Activated CD8-positive, alpha-beta memory T cell treated with anti-CD3 and anti-CD28 coated beads for 36 hours (primary cell): ENCODE results near the gene OR52E1. TPM values are rescaled to one million over a fixed set of nuclear protein-coding genes. Genes with fewer than 3 reads are reported as not detected.
"Not testable (repeated sequence)": the region's sequence is repeated elsewhere in the genome, so short reads cannot be mapped to it uniquely, and the experiment has no call there.

Source experiments
- CTCF ChIA-PET: fragments of 350-600 bp; sonication (Branson Sonifier 250); formaldehyde crosslinking; loops from one replicate; lab custom pipeline; 2021; ENCODE audit warnings: antibody characterized with exemption; lab: Charles Lee
- POLR2A ChIA-PET: fragments of 350-600 bp; sonication (Branson Sonifier 250); formaldehyde crosslinking; loops from one replicate; lab custom pipeline; 2021; ENCODE audit warnings: antibody characterized with exemption; lab: Charles Lee
- total RNA-seq, 2 experiments: library from RNA; stranded (reverse); gene quantifications; one replicate each; pipeline ENCODE4 v1.2.3, GENCODE V29; 2021

The OR52E1 gene
- not detected for total RNA-seq

GRCh38 chr11:5069272-5069671, at the start of gene OR52E1:
TSS of gene OR52E1 (plus strand) at chr11:5069572.
- ChIA-PET CTCF (no interaction called here), POLR2A (no interaction called here)

GRCh38 chr11:5021996-5022395, 47.4 kb upstream of the OR52E1 start:
- ChIA-PET CTCF (no interaction called here), POLR2A (no interaction called here)

- POLR2A ChIA-PET, result no interaction called here
- CTCF ChIA-PET, result no interaction called here
These were observed 32.7 kb upstream of the OR52E1 start for GRCh38 chr11:5036669-5037068.

GRCh38 chr11:5037926-5038325, 31.4 kb upstream of the OR52E1 start:
- ChIA-PET CTCF (no interaction called here), POLR2A (no interaction called here)

- CTCF ChIA-PET, result no interaction called here
- POLR2A ChIA-PET, result no interaction called here
These were observed 31.0 kb upstream of the OR52E1 start for GRCh38 chr11:5038341-5038740.

GRCh38 chr11:5040876-5041275, 28.5 kb upstream of the OR52E1 start:
- POLR2A ChIA-PET, result no interaction called here
- CTCF ChIA-PET, result no interaction called here

- CTCF ChIA-PET, result no interaction called here
- POLR2A ChIA-PET, result no interaction called here
These were observed 27.3 kb upstream of the OR52E1 start for GRCh38 chr11:5042091-5042490.

GRCh38 chr11:5043380-5043779, 26.0 kb upstream of the OR52E1 start:
- CTCF ChIA-PET, result no interaction called here

GRCh38 chr11:5046226-5046625, 23.1 kb upstream of the OR52E1 start, which contains the start of gene OR52J3:
TSS of gene OR52J3 (plus strand) at chr11:5046526. CDS start at chr11:5046526, 0 bp downstream.
- ChIA-PET POLR2A (no interaction called here), CTCF (no interaction called here)

More at GRCh38 chr11:5043380-5043779, 26.0 kb upstream of the OR52E1 start:
- POLR2A ChIA-PET, result no interaction called here

GRCh38 chr11:5046754-5047330, 22.5 kb upstream of the OR52E1 start:
- POLR2A ChIA-PET, result no interaction called here
- CTCF ChIA-PET, result no interaction called here

- CTCF ChIA-PET, POLR2A ChIA-PET: not testable (repeated sequence)
These were observed 10.7 kb upstream of the OR52E1 start for GRCh38 chr11:5058679-5059078.

- POLR2A ChIA-PET, result no interaction called here
These were observed 10.0 kb upstream of the OR52E1 start, which contains the start of gene OR52E2 for GRCh38 chr11:5059391-5059790. TSS of gene OR52E2 (minus strand) at chr11:5059627. CDS start at chr11:5059627, 0 bp downstream.

GRCh38 chr11:5065027-5065426, 4.3 kb upstream of the OR52E1 start:
- ChIA-PET POLR2A (no interaction called here), CTCF (no interaction called here)

More at GRCh38 chr11:5059391-5059790, 10.0 kb upstream of the OR52E1 start, which contains the start of gene OR52E2:
- CTCF ChIA-PET, result no interaction called here

GRCh38 chr11:5071799-5072198, 2.4 kb downstream of the OR52E1 start:
- ChIA-PET CTCF (no interaction called here), POLR2A (no interaction called here)

GRCh38 chr11:5081405-5081804, 12.0 kb downstream of the OR52E1 start:
- ChIA-PET POLR2A (no interaction called here), CTCF (no interaction called here)

- ChIA-PET CTCF (no interaction called here), POLR2A (no interaction called here)
These were observed 14.2 kb downstream of the OR52E1 start for GRCh38 chr11:5083602-5084001.

- ChIA-PET CTCF (no interaction called here), POLR2A (no interaction called here)
These were observed 19.2 kb downstream of the OR52E1 start for GRCh38 chr11:5088556-5088955.

GRCh38 chr11:5090668-5091067, 21.3 kb downstream of the OR52E1 start:
- ChIA-PET POLR2A (no interaction called here), CTCF (no interaction called here)

- ChIA-PET CTCF (no interaction called here), POLR2A (no interaction called here)
These were observed 23.6 kb downstream of the OR52E1 start for GRCh38 chr11:5092821-5093585.

GRCh38 chr11:5096011-5096410, 26.6 kb downstream of the OR52E1 start:
- CTCF ChIA-PET, result no interaction called here

GRCh38 chr11:5102246-5102645, 32.9 kb downstream of the OR52E1 start:
- ChIA-PET POLR2A (no interaction called here), CTCF (no interaction called here)

More at GRCh38 chr11:5096011-5096410, 26.6 kb downstream of the OR52E1 start:
- POLR2A ChIA-PET, result no interaction called here
